ENCODE measurements around the gene C19orf18. TPM values are rescaled to one million over a fixed set of nuclear protein-coding genes. Genes with fewer than 3 reads are reported as not detected.

Gene C19orf18
- total RNA-seq, 1 experiment from 2014 or later: 0.43 TPM

DNA sequence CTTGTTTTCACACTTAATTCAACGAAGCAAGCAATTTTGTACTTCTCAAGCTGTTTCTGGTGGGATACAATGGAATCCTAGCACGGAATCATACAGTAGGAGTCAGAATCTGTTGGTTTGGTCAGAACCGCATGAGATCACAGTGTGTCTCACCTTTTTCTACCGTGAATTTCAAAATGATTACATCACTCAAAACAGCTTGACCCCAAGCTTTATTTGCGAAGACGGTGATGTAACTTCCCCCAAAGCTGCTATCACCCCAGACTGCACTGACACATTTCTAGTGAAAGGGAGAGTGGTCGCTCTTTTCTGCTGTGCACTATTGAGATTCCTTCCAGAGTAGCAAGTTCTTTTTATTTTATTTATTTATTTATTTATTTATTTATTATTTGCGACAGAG lies 9.6 kb downstream of the C19orf18 start:
- Histone ChIP-seq H3K27me3 (replicated peaks; ENCODE audit: insufficient read depth, low read depth, low read length, poor library complexity) (no peaks in the 10 kb centered on the region), H3K4me1 (ENCODE audit: insufficient read depth, low read length, poor library complexity, severe bottlenecking) (no peaks in the 10 kb centered on the region), H3K36me3 (ENCODE audit: insufficient read depth, low read length, poor library complexity, severe bottlenecking) (no peaks in the 10 kb centered on the region), H3K4me3 (ENCODE audit: low read depth, low read length, poor library complexity, severe bottlenecking) (no peak overlapping the region), H3K9me3 (ENCODE audit: low read depth, low read length, poor library complexity, severe bottlenecking) (peaks cover 25% of the 10 kb centered on the region), H3K27ac (ENCODE audit: low read depth, low read length, poor library complexity, severe bottlenecking) (no peak overlapping the region)
- TF ChIP-seq EZH2 (IDR thresholded peaks at IDR 0.05; ENCODE audit: borderline replicate concordance, low read depth, low read length, poor library complexity, severe bottlenecking) (no peak), CTCF (conservative IDR thresholded peaks at IDR 0.05; ENCODE audit: low read depth, low read length) (no peak)
- BruUV-seq (replicated peaks): no TSS peak
- no peak for DNase-seq (ENCODE audit: low spot score)
- ChIA-PET POLR2A (ENCODE audit: low non-redundant PET) (no interaction called here), CTCF (no interaction called here)
- intact Hi-C loops (cut with micrococcal nuclease; ENCODE audit: unreplicated experiment): no loop called here

- Histone ChIP-seq H3K27me3 (replicated peaks; ENCODE audit: insufficient read depth, low read depth, low read length, poor library complexity) (no peaks in the 10 kb centered on the region), H3K27ac (ENCODE audit: low read depth, low read length, poor library complexity, severe bottlenecking) (no peak overlapping the region), H3K4me1 (ENCODE audit: insufficient read depth, low read length, poor library complexity, severe bottlenecking) (no peaks in the 10 kb centered on the region), H3K36me3 (ENCODE audit: insufficient read depth, low read length, poor library complexity, severe bottlenecking) (no peaks in the 10 kb centered on the region), H3K9me3 (ENCODE audit: low read depth, low read length, poor library complexity, severe bottlenecking) (peaks cover 30% of the 10 kb centered on the region), H3K4me3 (ENCODE audit: low read depth, low read length, poor library complexity, severe bottlenecking) (no peak overlapping the region)
- ChIA-PET POLR2A (ENCODE audit: low non-redundant PET) (no interaction called here), CTCF (no interaction called here)
- TF ChIP-seq EZH2 (IDR thresholded peaks at IDR 0.05; ENCODE audit: borderline replicate concordance, low read depth, low read length, poor library complexity, severe bottlenecking) (no peak), CTCF (conservative IDR thresholded peaks at IDR 0.05; ENCODE audit: low read depth, low read length) (no peak)
- intact Hi-C loops (cut with micrococcal nuclease; ENCODE audit: unreplicated experiment): no loop called here
- no TSS peak for BruUV-seq (replicated peaks)
- DNase-seq (ENCODE audit: low spot score): no peak
Measured at GRCh38 chr19:57961785-57962184, 12.5 kb downstream of the C19orf18 start.

DNA sequence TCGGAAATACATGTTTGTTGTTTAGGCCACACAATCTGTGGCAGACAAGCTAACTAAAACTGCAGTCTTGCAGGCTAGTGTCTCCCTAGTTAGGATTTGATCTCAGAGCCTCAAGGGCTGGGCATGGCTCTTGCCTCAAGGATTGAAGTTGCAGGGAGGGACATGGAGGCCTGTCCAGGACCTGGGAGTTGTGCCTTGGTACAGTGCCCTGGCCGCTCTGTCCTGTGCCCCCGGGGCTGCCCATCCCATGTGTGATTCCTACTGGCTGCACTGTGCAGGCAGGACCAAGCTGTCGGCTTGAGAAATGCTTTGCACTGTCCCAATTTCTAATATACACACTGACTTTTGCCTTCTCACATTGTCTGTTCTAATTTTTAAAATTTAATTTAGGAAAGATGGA lies 19.3 kb downstream of the C19orf18 start:
- Histone ChIP-seq H3K4me1 (ENCODE audit: insufficient read depth, low read length, poor library complexity, severe bottlenecking) (no peaks in the 10 kb centered on the region), H3K36me3 (ENCODE audit: insufficient read depth, low read length, poor library complexity, severe bottlenecking) (no peaks in the 10 kb centered on the region), H3K9me3 (ENCODE audit: low read depth, low read length, poor library complexity, severe bottlenecking) (peaks cover 20% of the 10 kb centered on the region), H3K27ac (ENCODE audit: low read depth, low read length, poor library complexity, severe bottlenecking) (no peak overlapping the region), H3K4me3 (ENCODE audit: low read depth, low read length, poor library complexity, severe bottlenecking) (no peak overlapping the region), H3K27me3 (replicated peaks; ENCODE audit: insufficient read depth, low read depth, low read length, poor library complexity) (no peaks in the 10 kb centered on the region)
- POLR2A ChIA-PET (ENCODE audit: low non-redundant PET): no interaction called here
- DNase-seq (ENCODE audit: low spot score): no peak
- CTCF ChIA-PET: no interaction called here
- TF ChIP-seq EZH2 (IDR thresholded peaks at IDR 0.05; ENCODE audit: borderline replicate concordance, low read depth, low read length, poor library complexity, severe bottlenecking): no peak
- TF ChIP-seq CTCF (conservative IDR thresholded peaks at IDR 0.05; ENCODE audit: low read depth, low read length): no peak
- intact Hi-C loops (cut with micrococcal nuclease; ENCODE audit: unreplicated experiment): no loop called here
- no TSS peak for BruUV-seq (replicated peaks)

All from A673 (cell line).